Hepatocyte (in vitro differentiated cells): Measurements from ENCODE around the gene RBP4. TPM values are rescaled to one million over a fixed set of nuclear protein-coding genes. Genes with fewer than 3 reads are reported as not detected.
A peak's percentile ranks its signal among the peaks of the same experiment; 100 is the strongest.

Experiments
- DNase-seq: peaks from one replicate; pipeline ENCODE4 v3.0.0-alpha.2; 2016; ENCODE audit warnings: low spot score
- H2AFZ ChIP-seq: fragments of 200-600 bp; sonication (generic); 2 replicates; pipeline ENCODE4 v1.6.0; 2016; ENCODE audit warnings: antibody characterized with exemption, mild to moderate bottlenecking
- H3K27ac ChIP-seq: fragments of 200-600 bp; sonication (generic); 2 replicates; pipeline ENCODE4 v1.5.1; 2016; ENCODE audit warnings: mild to moderate bottlenecking
- H3K27me3 ChIP-seq: fragments of 200-600 bp; sonication (generic); 2 replicates; pipeline ENCODE4 v1.6.1; 2016
- H3K36me3 ChIP-seq: fragments of 200-600 bp; sonication (generic); replicated peaks from 2 replicates; pipeline ENCODE4 v1.5.1; 2016; ENCODE audit warnings: low read depth; ENCODE audit not compliant: insufficient read depth
- H3K4me1 ChIP-seq: fragments of 200-600 bp; sonication (generic); 2 replicates; pipeline ENCODE4 v1.5.1; 2016; ENCODE audit warnings: mild to moderate bottlenecking, moderate library complexity; ENCODE audit not compliant: insufficient read depth
- H3K4me2 ChIP-seq: fragments of 200-600 bp; sonication (generic); 2 replicates; pipeline ENCODE4 v1.6.0; 2016
- H3K4me3 ChIP-seq: fragments of 200-600 bp; sonication (generic); 2 replicates; pipeline ENCODE4 v1.5.1; 2016; ENCODE audit warnings: mild to moderate bottlenecking
- H3K79me2 ChIP-seq: fragments of 200-600 bp; sonication (generic); 2 replicates; pipeline ENCODE4 v1.6.0; 2017; ENCODE audit warnings: mild to moderate bottlenecking
- H3K9me2 ChIP-seq: fragments of 200-600 bp; sonication (generic); replicated peaks from 2 replicates; pipeline ENCODE4 v1.6.0; 2017; ENCODE audit warnings: mild to moderate bottlenecking; ENCODE audit not compliant: insufficient read depth
- H3K9me3 ChIP-seq: fragments of 200-600 bp; sonication (generic); 2 replicates; pipeline ENCODE4 v1.5.1; 2016; ENCODE audit warnings: low read depth, mild to moderate bottlenecking
- H4K20me1 ChIP-seq: fragments of 200-600 bp; sonication (generic); 2 replicates; pipeline ENCODE4 v1.6.0; 2016; ENCODE audit warnings: mild to moderate bottlenecking; ENCODE audit not compliant: insufficient read depth, poor library complexity, severe bottlenecking
- CTCF ChIP-seq: fragments of 200-600 bp; sonication (generic); IDR thresholded peaks from 2 replicates; pipeline ENCODE4 v1.5.1; 2016; ENCODE audit warnings: antibody characterized with exemption, mild to moderate bottlenecking; ENCODE audit not compliant: poor library complexity
- EZH2 ChIP-seq: fragments of 200-600 bp; sonication (generic); IDR thresholded peaks from 2 replicates; pipeline ENCODE4 v1.6.1; 2016; ENCODE audit warnings: antibody characterized with exemption, mild to moderate bottlenecking, borderline replicate concordance
- EZH2phosphoT487 ChIP-seq: fragments of 200-600 bp; sonication (generic); IDR thresholded peaks from one replicate; pipeline ENCODE4 v1.6.1; 2018; ENCODE audit warnings: antibody characterized with exemption, mild to moderate bottlenecking, low read depth, moderate library complexity; ENCODE audit not compliant: unreplicated experiment, severe bottlenecking
- WGBS: methylation state at CpG from one replicate; pipeline ENCODE4 v1.1.6; 2016; ENCODE audit warnings: low lambda C conversion rate; ENCODE audit errors: missing lambda C conversion rate; 5-methylcytosine and 5-hydroxymethylcytosine counted together
- polyA plus RNA-seq: library from polyadenylated mRNA; unstranded; fragments of >200 nt; fragmentation: Nextera tagmentation; extraction: Ambion mirVana; gene quantifications from 2 replicates; pipeline ENCODE4 v1.2.1, GENCODE V29; 2016
- total RNA-seq: library from RNA; depleted of rRNA; stranded (reverse); fragments of >200 nt; gene quantifications from 2 replicates; pipeline ENCODE4 v1.2.3, GENCODE V29; 2014

RBP4 gene
- total and polyA plus RNA-seq, 2 experiments from 2014 or later: 494 to 997 TPM

- WGBS: 2% methylated on average over 85 of the region's 85 CpGs
- no peaks in the 10 kb centered on the region for H3K79me2 ChIP-seq
- peak within 1 kb of the TSS; percentile 16 for H3K4me3 ChIP-seq
- no peaks in the 10 kb centered on the region for H4K20me1 ChIP-seq
- H3K9me2 ChIP-seq: no peaks in the 10 kb centered on the region
- H3K27me3 ChIP-seq: peaks cover 61% of the 10 kb centered on the region
- peak within 1 kb of the TSS; percentile 46 for H2AFZ ChIP-seq
- peaks cover 3% of the 10 kb centered on the region for H3K4me1 ChIP-seq
- H3K9me3 ChIP-seq: no peaks in the 10 kb centered on the region
- no peak within 1 kb of the TSS for H3K27ac ChIP-seq
- H3K36me3 ChIP-seq: no peaks in the 10 kb centered on the region
- peak; percentile 54 for DNase-seq
- peak within 1 kb of the TSS; percentile 91 for H3K4me2 ChIP-seq
- no peak for TF ChIP-seq EZH2phosphoT487
- no peak for TF ChIP-seq CTCF
- peak; percentile 75 for TF ChIP-seq EZH2
Observed at GRCh38 chr10:93566435-93567276, 34.4 kb downstream of the RBP4 start, which contains the start of gene FFAR4. FFAR4 (plus strand) TSS chr10:93566665; CDS start chr10:93566721, 56 bp downstream.

GRCh38 chr10:93565446-93565845, 35.6 kb downstream of the RBP4 start:
- H3K4me1 ChIP-seq: peaks cover 3% of the 10 kb centered on the region
- 71% methylated on average over 3 of the region's 3 CpGs for WGBS
- H3K79me2 ChIP-seq: no peaks in the 10 kb centered on the region
- H3K4me3 ChIP-seq: no peak overlapping the region
- H3K4me2 ChIP-seq: no peak overlapping the region
- H3K36me3 ChIP-seq: no peaks in the 10 kb centered on the region
- H3K9me3 ChIP-seq: no peaks in the 10 kb centered on the region
- no peak overlapping the region for H3K27ac ChIP-seq
- H2AFZ ChIP-seq: no peak overlapping the region
- TF ChIP-seq EZH2 (no peak), EZH2phosphoT487 (no peak), CTCF (no peak)
- no peaks in the 10 kb centered on the region for H3K9me2 ChIP-seq
- no peak for DNase-seq
- no peaks in the 10 kb centered on the region for H4K20me1 ChIP-seq
- H3K27me3 ChIP-seq: peaks cover 60% of the 10 kb centered on the region

- no peak overlapping the region for H3K27ac ChIP-seq
- no peaks in the 10 kb centered on the region for H3K79me2 ChIP-seq
- no peak for TF ChIP-seq CTCF
- no peak for TF ChIP-seq EZH2
- DNase-seq: no peak
- H3K27me3 ChIP-seq: peaks cover 15% of the 10 kb centered on the region
- H3K4me1 ChIP-seq: peaks cover 1% of the 10 kb centered on the region
- H4K20me1 ChIP-seq: no peaks in the 10 kb centered on the region
- no peak overlapping the region for H3K4me2 ChIP-seq
- H3K4me3 ChIP-seq: no peak overlapping the region
- no peaks in the 10 kb centered on the region for H3K9me2 ChIP-seq
- WGBS: 95% methylated on average over 6 of the region's 6 CpGs
- H3K36me3 ChIP-seq: no peaks in the 10 kb centered on the region
- no peaks in the 10 kb centered on the region for H3K9me3 ChIP-seq
- no peak overlapping the region for H2AFZ ChIP-seq
Observed at GRCh38 chr10:93560541-93560940, 40.5 kb downstream of the RBP4 start.
